ENCODE results near the gene RFPL2. TPM values are rescaled to one million over a fixed set of nuclear protein-coding genes. Genes with fewer than 3 reads are reported as not detected.

Gene RFPL2
- total RNA-seq, 1 experiment from 2014 or later, result not detected

DNA sequence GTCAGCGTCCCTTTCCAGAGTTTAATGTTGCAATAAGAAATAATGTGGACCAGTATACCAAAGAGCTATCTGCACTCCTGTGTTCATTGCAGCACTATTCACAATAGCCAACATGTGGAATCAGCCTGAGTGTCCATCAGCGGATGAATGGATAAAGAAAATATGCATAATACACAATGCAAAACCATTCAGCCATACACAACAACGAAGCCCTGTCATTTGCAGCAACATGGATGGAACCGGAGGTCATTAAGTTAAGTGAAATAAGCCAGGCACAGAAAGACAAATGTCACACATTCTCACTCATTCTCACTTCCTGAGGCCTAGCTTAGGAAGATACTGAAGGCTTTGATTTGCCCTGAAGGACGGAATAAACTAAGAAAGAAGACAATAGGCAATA, 28.2 kb upstream of the RFPL2 start:
- CTCF ChIA-PET, result interaction anchor here (0.7 kb wide), 1 partner anchor 809 kb away, joined by 4 read pairs; no protein-coding TSS in a partner anchor
- Histone ChIP-seq H3F3A (ENCODE audit: insufficient read depth, low read depth) (no peaks in the 10 kb centered on the region), H3K4me3 (no peak overlapping the region), H3K27me3 (ENCODE audit: insufficient read depth, low read depth) (peaks cover 100% of the 10 kb centered on the region), H4K20me1 (ENCODE audit: insufficient read depth) (no peaks in the 10 kb centered on the region; the same call in 1 of the 2 replicates), H3K79me2 (ENCODE audit: low read depth) (no peaks in the 10 kb centered on the region), H2AFZ (no peak overlapping the region), H3K4me2 (no peak overlapping the region), H3K9me2 (ENCODE audit: insufficient read depth) (no peaks in the 10 kb centered on the region), H3K27ac (no peak overlapping the region), H3K4me1 (replicated peaks; ENCODE audit: insufficient read depth) (no peaks in the 10 kb centered on the region), H3K9me3 (ENCODE audit: insufficient read depth, low read depth) (no peaks in the 10 kb centered on the region), H3K36me3 (ENCODE audit: low read depth) (no peaks in the 10 kb centered on the region)
- no peak for TF ChIP-seq CTCF (conservative IDR thresholded peaks at IDR 0.05)
- TF ChIP-seq EZH2 (IDR thresholded peaks at IDR 0.05; ENCODE audit: low read depth), result no peak
- POLR2A ChIA-PET (ENCODE audit: unreplicated experiment), result no interaction called here
- intact Hi-C loops (cut with micrococcal nuclease; ENCODE audit: unreplicated experiment), result no loop called here
- DNase-seq, result no peak
- BruUV-seq (replicated peaks), result no TSS peak

DNA sequence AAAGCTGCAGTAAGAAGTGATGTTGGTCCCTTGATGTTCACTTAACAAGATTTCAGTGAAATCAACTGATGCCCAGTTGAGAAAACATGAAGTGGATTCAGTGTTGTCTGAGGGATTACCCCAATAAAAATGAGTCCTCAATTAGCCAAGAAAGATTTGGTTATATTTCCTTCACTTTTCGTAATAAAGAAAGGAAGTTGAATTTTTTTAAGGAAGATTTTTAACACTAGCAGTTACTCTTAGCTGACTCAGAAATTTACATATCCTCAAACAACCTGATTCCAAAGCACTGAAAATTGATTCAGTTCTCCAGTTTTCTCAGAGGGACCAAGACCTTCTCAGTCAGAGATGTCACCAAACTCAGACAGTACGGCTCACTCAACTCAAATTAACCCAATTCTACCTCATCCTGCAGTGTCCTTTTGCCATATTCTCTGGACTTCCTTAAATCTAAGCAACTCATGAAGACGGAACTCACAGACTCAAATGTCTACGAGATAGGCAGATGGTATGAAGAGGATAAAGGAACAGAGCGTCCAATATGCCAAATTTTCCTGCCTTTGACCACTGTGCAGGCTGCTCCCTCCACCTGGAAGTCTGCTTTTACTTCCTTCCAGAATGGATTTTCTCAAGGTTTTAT, 27.4 kb upstream of the RFPL2 start:
- TF ChIP-seq CTCF (conservative IDR thresholded peaks at IDR 0.05), result no peak
- no peak for TF ChIP-seq EZH2 (IDR thresholded peaks at IDR 0.05; ENCODE audit: low read depth)
- intact Hi-C loops (cut with micrococcal nuclease; ENCODE audit: unreplicated experiment), result no loop called here
- ChIA-PET CTCF (no interaction called here), POLR2A (ENCODE audit: unreplicated experiment) (no interaction called here)
- Histone ChIP-seq H3K9me3 (ENCODE audit: insufficient read depth, low read depth) (no peaks in the 10 kb centered on the region), H3K9me2 (ENCODE audit: insufficient read depth) (no peaks in the 10 kb centered on the region), H3K79me2 (ENCODE audit: low read depth) (no peaks in the 10 kb centered on the region), H3F3A (ENCODE audit: insufficient read depth, low read depth) (no peaks in the 10 kb centered on the region), H3K27me3 (ENCODE audit: insufficient read depth, low read depth) (peaks cover 100% of the 10 kb centered on the region), H3K27ac (no peak overlapping the region), H3K4me3 (no peak overlapping the region), H2AFZ (no peak overlapping the region), H3K4me1 (replicated peaks; ENCODE audit: insufficient read depth) (no peaks in the 10 kb centered on the region), H3K4me2 (no peak overlapping the region), H3K36me3 (ENCODE audit: low read depth) (no peaks in the 10 kb centered on the region), H4K20me1 (ENCODE audit: insufficient read depth) (no peaks in the 10 kb centered on the region; the same call in 1 of the 2 replicates)
- DNase-seq, result no peak
- no TSS peak for BruUV-seq (replicated peaks)

DNA sequence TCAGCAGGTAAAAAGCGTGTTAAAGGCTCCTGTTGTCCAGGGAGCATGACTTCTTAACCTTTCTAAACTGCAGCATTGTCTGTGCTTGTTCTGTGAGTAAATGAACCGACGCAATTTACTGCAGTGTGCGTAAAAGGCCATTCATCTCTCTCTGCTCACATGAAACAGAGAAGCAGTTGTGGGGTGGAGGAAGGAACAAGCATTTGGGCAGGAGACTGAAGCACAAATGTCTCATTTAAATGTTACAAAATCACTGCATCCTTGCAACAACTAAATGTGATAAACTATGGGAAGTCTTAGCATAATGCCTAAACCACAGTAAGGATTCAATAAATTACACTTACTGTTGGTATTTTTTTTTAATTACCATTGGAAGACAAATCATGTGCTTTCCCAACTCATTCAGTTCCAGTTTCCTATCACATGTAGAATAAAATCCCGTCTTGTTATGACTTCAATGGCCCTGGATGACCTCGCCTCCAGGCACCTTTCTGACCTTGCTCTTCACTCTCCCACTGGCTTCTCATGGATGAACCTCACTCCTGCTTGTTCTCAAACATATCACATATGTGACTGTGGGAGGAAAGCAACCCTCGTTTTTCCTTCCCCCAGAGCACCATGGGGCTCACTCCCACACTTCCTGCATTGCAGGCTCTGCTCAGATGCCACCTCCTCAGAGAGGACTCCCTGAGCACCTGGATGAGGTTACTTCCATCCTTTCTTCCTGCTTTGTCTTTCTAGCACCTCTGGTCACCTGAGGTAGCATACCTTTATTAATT, 21.6 kb upstream of the RFPL2 start:
- BruUV-seq (replicated peaks), result no TSS peak
- no peak overlapping the region for H3K27ac ChIP-seq
- TF ChIP-seq EZH2 (IDR thresholded peaks at IDR 0.05; ENCODE audit: low read depth), result no peak
- TF ChIP-seq CTCF (conservative IDR thresholded peaks at IDR 0.05), result no peak
- H2AFZ ChIP-seq, result no peak overlapping the region
- DNase-seq, result no peak
- no peak overlapping the region for H3K4me2 ChIP-seq
- H3K27me3 ChIP-seq (ENCODE audit: insufficient read depth, low read depth), result peaks cover 96% of the 10 kb centered on the region
- no peaks in the 10 kb centered on the region for H3K9me2 ChIP-seq (ENCODE audit: insufficient read depth)
- no peaks in the 10 kb centered on the region for H3K4me1 ChIP-seq (replicated peaks; ENCODE audit: insufficient read depth)
- no peaks in the 10 kb centered on the region for H3F3A ChIP-seq (ENCODE audit: insufficient read depth, low read depth)
- no peaks in the 10 kb centered on the region for H3K36me3 ChIP-seq (ENCODE audit: low read depth)
- H4K20me1 ChIP-seq (ENCODE audit: insufficient read depth), result no peaks in the 10 kb centered on the region
- ChIA-PET CTCF (no interaction called here), POLR2A (ENCODE audit: unreplicated experiment) (no interaction called here)
- H3K4me3 ChIP-seq, result no peak overlapping the region
- intact Hi-C loops (cut with micrococcal nuclease; ENCODE audit: unreplicated experiment), result no loop called here
- H3K9me3 ChIP-seq (ENCODE audit: insufficient read depth, low read depth), result no peaks in the 10 kb centered on the region
- no peaks in the 10 kb centered on the region for H3K79me2 ChIP-seq (ENCODE audit: low read depth)

Measured in PC-9 (cell line).